HG03196 (cell line): ENCODE measurements around the gene SYNPR.

Source experiments
- ATAC-seq: cut with Tn5 transposase; IDR thresholded peaks from one replicate; pipeline ENCODE4 v1.9.1; 2021; ENCODE audit not compliant: unreplicated experiment

Gene SYNPR

GRCh38 chr3:63462732-63463131 is 184.6 kb downstream of the SYNPR start:
- no peak for ATAC-seq

GRCh38 chr3:63467392-63467791 is 189.3 kb downstream of the SYNPR start:
- no peak for ATAC-seq

- peak; percentile 69 for ATAC-seq
Measured at GRCh38 chr3:63470745-63471144, 192.6 kb downstream of the SYNPR start.

GRCh38 chr3:63471781-63472180 is 193.7 kb downstream of the SYNPR start:
- no peak for ATAC-seq

- no peak for ATAC-seq
Measured at GRCh38 chr3:63473641-63474166, 195.6 kb downstream of the SYNPR start.

- ATAC-seq, result no peak
Measured at GRCh38 chr3:63474828-63475518, 196.9 kb downstream of the SYNPR start.

- ATAC-seq, result no peak
Measured at GRCh38 chr3:63477494-63478129, 199.5 kb downstream of the SYNPR start.

GRCh38 chr3:63478990-63479660 is 201.0 kb downstream of the SYNPR start:
- no peak for ATAC-seq

GRCh38 chr3:63479661-63480035 is 201.5 kb downstream of the SYNPR start:
- no peak for ATAC-seq

- no peak for ATAC-seq
Measured at GRCh38 chr3:63481627-63482026, 203.5 kb downstream of the SYNPR start.

GRCh38 chr3:63482341-63482740 is 204.2 kb downstream of the SYNPR start:
- no peak for ATAC-seq

- no peak for ATAC-seq
Measured at GRCh38 chr3:63492464-63492863, 214.4 kb downstream of the SYNPR start.

GRCh38 chr3:63493101-63493500 is 215.0 kb downstream of the SYNPR start:
- no peak for ATAC-seq

- ATAC-seq, result no peak
Measured at GRCh38 chr3:63494646-63495045, 216.5 kb downstream of the SYNPR start.

- ATAC-seq, result no peak
Measured at GRCh38 chr3:63497641-63498040, 219.5 kb downstream of the SYNPR start.

- ATAC-seq, result no peak
Measured at GRCh38 chr3:63500196-63500595, 222.1 kb downstream of the SYNPR start.

GRCh38 chr3:63508305-63508704 is 230.2 kb downstream of the SYNPR start:
- ATAC-seq, result no peak

GRCh38 chr3:63508771-63509170 is 230.7 kb downstream of the SYNPR start:
- ATAC-seq, result no peak

GRCh38 chr3:63513791-63514190 is 235.7 kb downstream of the SYNPR start:
- no peak for ATAC-seq

- no peak for ATAC-seq
Measured at GRCh38 chr3:63514678-63515077, 236.6 kb downstream of the SYNPR start.

- no peak for ATAC-seq
Measured at GRCh38 chr3:63519426-63519825, 241.3 kb downstream of the SYNPR start.

GRCh38 chr3:63521657-63522056 is 243.5 kb downstream of the SYNPR start:
- no peak for ATAC-seq
